HS-27A (cell line): Measurements from ENCODE around the gene ATP8A2.
"Not testable (repeated sequence)": the region's sequence is repeated elsewhere in the genome, so short reads cannot be mapped to it uniquely, and the experiment has no call there.

Experiments
- DNase-seq: peaks from one replicate; pipeline ENCODE4 v3.0.0-alpha.2; 2012; ENCODE audit warnings: low read depth, missing footprints

ATP8A2 gene

GRCh38 chr13:25371875-25372283 lies at the start of gene ATP8A2:
Gene ATP8A2 (plus strand): TSS chr13:25371974. CDS start chr13:25372213, 239 bp downstream.
- no peak for DNase-seq

- no peak for DNase-seq
These were observed 47.7 kb upstream of the ATP8A2 start for GRCh38 chr13:25324100-25324499.

GRCh38 chr13:25329706-25330105 lies 42.1 kb upstream of the ATP8A2 start:
- no peak for DNase-seq

GRCh38 chr13:25330541-25330940 lies 41.2 kb upstream of the ATP8A2 start:
- no peak for DNase-seq

- no peak for DNase-seq
These were observed 35.9 kb upstream of the ATP8A2 start for GRCh38 chr13:25335856-25336255.

GRCh38 chr13:25345576-25345975 lies 26.2 kb upstream of the ATP8A2 start:
- DNase-seq = no peak

- DNase-seq = no peak
These were observed 24.6 kb upstream of the ATP8A2 start for GRCh38 chr13:25347151-25347550.

- DNase-seq = no peak
These were observed 20.4 kb upstream of the ATP8A2 start for GRCh38 chr13:25351404-25351803.

- DNase-seq = no peak
These were observed 19.5 kb upstream of the ATP8A2 start for GRCh38 chr13:25352230-25352629.

GRCh38 chr13:25352806-25353205 lies 19.0 kb upstream of the ATP8A2 start:
- no peak for DNase-seq

- DNase-seq = no peak
These were observed 18.4 kb upstream of the ATP8A2 start for GRCh38 chr13:25353344-25353743.

GRCh38 chr13:25354377-25354776 lies 17.4 kb upstream of the ATP8A2 start:
- DNase-seq = no peak

GRCh38 chr13:25360443-25360842 lies 11.3 kb upstream of the ATP8A2 start:
- DNase-seq = not testable (repeated sequence)

GRCh38 chr13:25365720-25366235 lies 6.0 kb upstream of the ATP8A2 start:
- DNase-seq = no peak

GRCh38 chr13:25371158-25371874 lies 458 bp upstream of the ATP8A2 start:
- DNase-seq = no peak

GRCh38 chr13:25372284-25373081 lies 709 bp downstream of the ATP8A2 start:
- DNase-seq = no peak

GRCh38 chr13:25375727-25376358 lies 4.1 kb downstream of the ATP8A2 start:
- DNase-seq = no peak

GRCh38 chr13:25377244-25377962 lies 5.6 kb downstream of the ATP8A2 start:
- no peak for DNase-seq

GRCh38 chr13:25378528-25378927 lies 6.8 kb downstream of the ATP8A2 start:
- DNase-seq = no peak

- DNase-seq = no peak
These were observed 7.2 kb downstream of the ATP8A2 start for GRCh38 chr13:25379011-25379410.

GRCh38 chr13:25380082-25380481 lies 8.3 kb downstream of the ATP8A2 start:
- no peak for DNase-seq

GRCh38 chr13:25380741-25381324 lies 9.1 kb downstream of the ATP8A2 start:
- no peak for DNase-seq
